GM12891 (cell line): ENCODE results near the gene DUSP18.

Experiments used
- PAX5 ChIP-seq: IDR thresholded peaks from 2 replicates; pipeline ENCODE4 v1.6.1; 2011; ENCODE audit warnings: low read length, moderate library complexity, mild to moderate bottlenecking; ENCODE audit not compliant: insufficient read depth, severe bottlenecking
- POLR2A ChIP-seq: IDR thresholded peaks from 2 replicates; pipeline ENCODE4 v1.6.1; 2011; ENCODE audit warnings: low read depth, low read length, control low read depth
- POLR2AphosphoS5 ChIP-seq: IDR thresholded peaks from 2 replicates; pipeline ENCODE4 v1.6.1; 2011; ENCODE audit warnings: low read depth, low read length, control low read depth
- POU2F2 ChIP-seq: IDR thresholded peaks from 2 replicates; pipeline ENCODE4 v1.6.1; 2011; ENCODE audit warnings: low read depth, mild to moderate bottlenecking, control low read depth, low read length, moderate library complexity
- SPI1 ChIP-seq: IDR thresholded peaks from 2 replicates; pipeline ENCODE4 v1.6.1; 2011; ENCODE audit warnings: low read depth, low read length, control low read depth
- TAF1 ChIP-seq: IDR thresholded peaks from 2 replicates; pipeline ENCODE4 v1.6.1; 2011; ENCODE audit warnings: low read depth, low read length, control low read depth

GRCh38 chr22:30675436-30675835, 7.8 kb upstream of the DUSP18 start:
- TF ChIP-seq SPI1, result no peak
- TF ChIP-seq POLR2AphosphoS5, result no peak
- no peak for TF ChIP-seq TAF1
- no peak for TF ChIP-seq POLR2A
- no peak for TF ChIP-seq PAX5
- no peak for TF ChIP-seq POU2F2
